ENCODE results near the gene PLCXD3. TPM values are rescaled to one million over a fixed set of nuclear protein-coding genes. Genes with fewer than 3 reads are reported as not detected.

The PLCXD3 gene
- total RNA-seq, 1 experiment from 2014 or later = 0.10 TPM

GRCh38 chr5:41337216-41337615 lies 173.2 kb downstream of the PLCXD3 start:
- DNase-seq (ENCODE audit: low read depth, low spot score) = no peak
- Histone ChIP-seq H3K9me3 (ENCODE audit: control insufficient read depth, insufficient read depth, low read depth, low read length) (no peaks in the 10 kb centered on the region), H3K4me1 (ENCODE audit: control insufficient read depth, insufficient read depth, low read length) (no peaks in the 10 kb centered on the region), H3K36me3 (ENCODE audit: control insufficient read depth, insufficient read depth, low read length) (no peaks in the 10 kb centered on the region), H3K4me3 (ENCODE audit: low read depth in 2 of 2, low read length in 2 of 2) (no peak overlapping the region), H3K27me3 (ENCODE audit: control insufficient read depth, insufficient read depth, low read length) (no peaks in the 10 kb centered on the region), H3K27ac (ENCODE audit: low read length) (no peak overlapping the region)
- intact Hi-C loops (cut with micrococcal nuclease; ENCODE audit: unreplicated experiment) = no loop called here
- CTCF ChIA-PET = no interaction called here
- TF ChIP-seq POLR2AphosphoS5 (IDR thresholded peaks at IDR 0.05; ENCODE audit: low read depth, low read length) (no peak), REST (IDR thresholded peaks at IDR 0.05; ENCODE audit: insufficient read depth in 1 of 2, low read depth in 2 of 2, low read length in 1 of 2) (no peak), TCF7L2 (IDR thresholded peaks at IDR 0.05; ENCODE audit: low read depth, low read length) (no peak), CTCF (IDR thresholded peaks at IDR 0.05) (no peak), SIN3A (IDR thresholded peaks at IDR 0.05; ENCODE audit: borderline replicate concordance, insufficient read depth, low read depth, low read length) (no peak)
- in situ Hi-C loops (cut with HindIII; ENCODE audit: low pct_unique_long_range_greater_than_20kb, low sequenced_read_pairs) = no loop called here
- POLR2A ChIA-PET = no interaction called here
- ATAC-seq = no peak
- no TSS peak for BruUV-seq (replicated peaks)

GRCh38 chr5:41336471-41336870 lies 173.9 kb downstream of the PLCXD3 start:
- no TSS peak for BruUV-seq (replicated peaks)
- Histone ChIP-seq H3K36me3 (ENCODE audit: control insufficient read depth, insufficient read depth, low read length) (no peaks in the 10 kb centered on the region), H3K4me3 (ENCODE audit: low read depth in 2 of 2, low read length in 2 of 2) (no peak overlapping the region), H3K9me3 (ENCODE audit: control insufficient read depth, insufficient read depth, low read depth, low read length) (no peaks in the 10 kb centered on the region), H3K4me1 (ENCODE audit: control insufficient read depth, insufficient read depth, low read length) (no peaks in the 10 kb centered on the region), H3K27ac (ENCODE audit: low read length) (no peak overlapping the region), H3K27me3 (ENCODE audit: control insufficient read depth, insufficient read depth, low read length) (no peaks in the 10 kb centered on the region)
- no peak for ATAC-seq
- ChIA-PET POLR2A (no interaction called here), CTCF (no interaction called here)
- intact Hi-C loops (cut with micrococcal nuclease; ENCODE audit: unreplicated experiment) = no loop called here
- DNase-seq (ENCODE audit: low read depth, low spot score) = no peak
- TF ChIP-seq POLR2AphosphoS5 (IDR thresholded peaks at IDR 0.05; ENCODE audit: low read depth, low read length) = no peak
- TF ChIP-seq CTCF (IDR thresholded peaks at IDR 0.05) = no peak
- TF ChIP-seq SIN3A (IDR thresholded peaks at IDR 0.05; ENCODE audit: borderline replicate concordance, insufficient read depth, low read depth, low read length) = no peak
- TF ChIP-seq TCF7L2 (IDR thresholded peaks at IDR 0.05; ENCODE audit: low read depth, low read length) = no peak
- no peak for TF ChIP-seq REST (IDR thresholded peaks at IDR 0.05; ENCODE audit: insufficient read depth in 1 of 2, low read depth in 2 of 2, low read length in 1 of 2)
- in situ Hi-C loops (cut with HindIII; ENCODE audit: low pct_unique_long_range_greater_than_20kb, low sequenced_read_pairs) = no loop called here

All from Panc1 (cell line).